ENCODE data around the gene FAM186B.

DNA sequence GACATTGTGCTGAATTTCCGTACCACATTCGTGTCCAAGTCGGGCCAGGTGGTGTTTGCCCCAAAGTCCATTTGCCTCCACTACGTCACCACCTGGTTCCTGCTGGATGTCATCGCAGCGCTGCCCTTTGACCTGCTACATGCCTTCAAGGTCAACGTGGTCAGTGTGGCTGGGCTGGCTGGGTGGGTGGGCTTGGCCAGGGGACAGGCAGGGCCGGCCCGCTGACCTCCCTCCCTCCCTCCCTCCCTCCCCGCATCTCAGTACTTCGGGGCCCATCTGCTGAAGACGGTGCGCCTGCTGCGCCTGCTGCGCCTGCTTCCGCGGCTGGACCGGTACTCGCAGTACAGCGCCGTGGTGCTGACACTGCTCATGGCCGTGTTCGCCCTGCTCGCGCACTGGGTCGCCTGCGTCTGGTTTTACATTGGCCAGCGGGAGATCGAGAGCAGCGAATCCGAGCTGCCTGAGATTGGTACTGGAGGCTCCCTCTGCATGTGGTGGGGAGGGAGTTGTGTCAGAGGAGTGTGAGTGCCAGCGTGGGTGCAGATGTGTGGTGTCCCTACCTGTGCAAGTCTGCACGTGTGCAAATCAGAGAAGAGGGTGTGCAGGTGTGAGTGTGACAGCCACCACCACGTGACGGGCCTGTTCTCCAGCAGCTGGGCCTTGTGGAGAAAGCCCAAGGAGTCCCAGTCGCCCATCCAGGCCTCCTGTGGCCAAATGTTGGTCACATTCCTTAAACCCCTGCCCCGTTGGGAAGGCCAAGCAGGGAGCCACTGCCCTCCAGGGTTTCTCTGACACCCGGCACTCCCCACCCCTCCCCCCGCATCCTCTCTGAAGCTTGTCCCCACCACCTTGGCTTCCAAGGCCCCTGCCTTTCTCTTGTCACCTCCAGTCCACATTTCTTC, 61.3 kb downstream of the FAM186B start:
- TF ChIP-seq, protein P1, sequence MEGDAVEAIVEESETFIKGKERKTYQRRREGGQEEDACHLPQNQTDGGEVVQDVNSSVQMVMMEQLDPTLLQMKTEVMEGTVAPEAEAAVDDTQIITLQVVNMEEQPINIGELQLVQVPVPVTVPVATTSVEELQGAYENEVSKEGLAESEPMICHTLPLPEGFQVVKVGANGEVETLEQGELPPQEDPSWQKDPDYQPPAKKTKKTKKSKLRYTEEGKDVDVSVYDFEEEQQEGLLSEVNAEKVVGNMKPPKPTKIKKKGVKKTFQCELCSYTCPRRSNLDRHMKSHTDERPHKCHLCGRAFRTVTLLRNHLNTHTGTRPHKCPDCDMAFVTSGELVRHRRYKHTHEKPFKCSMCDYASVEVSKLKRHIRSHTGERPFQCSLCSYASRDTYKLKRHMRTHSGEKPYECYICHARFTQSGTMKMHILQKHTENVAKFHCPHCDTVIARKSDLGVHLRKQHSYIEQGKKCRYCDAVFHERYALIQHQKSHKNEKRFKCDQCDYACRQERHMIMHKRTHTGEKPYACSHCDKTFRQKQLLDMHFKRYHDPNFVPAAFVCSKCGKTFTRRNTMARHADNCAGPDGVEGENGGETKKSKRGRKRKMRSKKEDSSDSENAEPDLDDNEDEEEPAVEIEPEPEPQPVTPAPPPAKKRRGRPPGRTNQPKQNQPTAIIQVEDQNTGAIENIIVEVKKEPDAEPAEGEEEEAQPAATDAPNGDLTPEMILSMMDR (conservative IDR thresholded peaks at IDR 0.05; ENCODE audit: low read depth in 2 of 2) = no peak
- TF ChIP-seq JUNB (IDR thresholded peaks at IDR 0.05; ENCODE audit: unreplicated experiment) = no peak
- TF ChIP-seq EZH2 (IDR thresholded peaks at IDR 0.05; ENCODE audit: low read depth, unreplicated experiment) = peak; percentile 49
- TF ChIP-seq, protein P2, sequence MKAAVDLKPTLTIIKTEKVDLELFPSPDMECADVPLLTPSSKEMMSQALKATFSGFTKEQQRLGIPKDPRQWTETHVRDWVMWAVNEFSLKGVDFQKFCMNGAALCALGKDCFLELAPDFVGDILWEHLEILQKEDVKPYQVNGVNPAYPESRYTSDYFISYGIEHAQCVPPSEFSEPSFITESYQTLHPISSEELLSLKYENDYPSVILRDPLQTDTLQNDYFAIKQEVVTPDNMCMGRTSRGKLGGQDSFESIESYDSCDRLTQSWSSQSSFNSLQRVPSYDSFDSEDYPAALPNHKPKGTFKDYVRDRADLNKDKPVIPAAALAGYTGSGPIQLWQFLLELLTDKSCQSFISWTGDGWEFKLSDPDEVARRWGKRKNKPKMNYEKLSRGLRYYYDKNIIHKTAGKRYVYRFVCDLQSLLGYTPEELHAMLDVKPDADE (IDR thresholded peaks at IDR 0.05) = no peak
- TF ChIP-seq, protein P3, sequence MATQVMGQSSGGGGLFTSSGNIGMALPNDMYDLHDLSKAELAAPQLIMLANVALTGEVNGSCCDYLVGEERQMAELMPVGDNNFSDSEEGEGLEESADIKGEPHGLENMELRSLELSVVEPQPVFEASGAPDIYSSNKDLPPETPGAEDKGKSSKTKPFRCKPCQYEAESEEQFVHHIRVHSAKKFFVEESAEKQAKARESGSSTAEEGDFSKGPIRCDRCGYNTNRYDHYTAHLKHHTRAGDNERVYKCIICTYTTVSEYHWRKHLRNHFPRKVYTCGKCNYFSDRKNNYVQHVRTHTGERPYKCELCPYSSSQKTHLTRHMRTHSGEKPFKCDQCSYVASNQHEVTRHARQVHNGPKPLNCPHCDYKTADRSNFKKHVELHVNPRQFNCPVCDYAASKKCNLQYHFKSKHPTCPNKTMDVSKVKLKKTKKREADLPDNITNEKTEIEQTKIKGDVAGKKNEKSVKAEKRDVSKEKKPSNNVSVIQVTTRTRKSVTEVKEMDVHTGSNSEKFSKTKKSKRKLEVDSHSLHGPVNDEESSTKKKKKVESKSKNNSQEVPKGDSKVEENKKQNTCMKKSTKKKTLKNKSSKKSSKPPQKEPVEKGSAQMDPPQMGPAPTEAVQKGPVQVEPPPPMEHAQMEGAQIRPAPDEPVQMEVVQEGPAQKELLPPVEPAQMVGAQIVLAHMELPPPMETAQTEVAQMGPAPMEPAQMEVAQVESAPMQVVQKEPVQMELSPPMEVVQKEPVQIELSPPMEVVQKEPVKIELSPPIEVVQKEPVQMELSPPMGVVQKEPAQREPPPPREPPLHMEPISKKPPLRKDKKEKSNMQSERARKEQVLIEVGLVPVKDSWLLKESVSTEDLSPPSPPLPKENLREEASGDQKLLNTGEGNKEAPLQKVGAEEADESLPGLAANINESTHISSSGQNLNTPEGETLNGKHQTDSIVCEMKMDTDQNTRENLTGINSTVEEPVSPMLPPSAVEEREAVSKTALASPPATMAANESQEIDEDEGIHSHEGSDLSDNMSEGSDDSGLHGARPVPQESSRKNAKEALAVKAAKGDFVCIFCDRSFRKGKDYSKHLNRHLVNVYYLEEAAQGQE (IDR thresholded peaks at IDR 0.05; ENCODE audit: unreplicated experiment) = no peak
- TF ChIP-seq NANOG (IDR thresholded peaks at IDR 0.05; ENCODE audit: borderline replicate concordance) = no peak
- TF ChIP-seq, protein P4, sequence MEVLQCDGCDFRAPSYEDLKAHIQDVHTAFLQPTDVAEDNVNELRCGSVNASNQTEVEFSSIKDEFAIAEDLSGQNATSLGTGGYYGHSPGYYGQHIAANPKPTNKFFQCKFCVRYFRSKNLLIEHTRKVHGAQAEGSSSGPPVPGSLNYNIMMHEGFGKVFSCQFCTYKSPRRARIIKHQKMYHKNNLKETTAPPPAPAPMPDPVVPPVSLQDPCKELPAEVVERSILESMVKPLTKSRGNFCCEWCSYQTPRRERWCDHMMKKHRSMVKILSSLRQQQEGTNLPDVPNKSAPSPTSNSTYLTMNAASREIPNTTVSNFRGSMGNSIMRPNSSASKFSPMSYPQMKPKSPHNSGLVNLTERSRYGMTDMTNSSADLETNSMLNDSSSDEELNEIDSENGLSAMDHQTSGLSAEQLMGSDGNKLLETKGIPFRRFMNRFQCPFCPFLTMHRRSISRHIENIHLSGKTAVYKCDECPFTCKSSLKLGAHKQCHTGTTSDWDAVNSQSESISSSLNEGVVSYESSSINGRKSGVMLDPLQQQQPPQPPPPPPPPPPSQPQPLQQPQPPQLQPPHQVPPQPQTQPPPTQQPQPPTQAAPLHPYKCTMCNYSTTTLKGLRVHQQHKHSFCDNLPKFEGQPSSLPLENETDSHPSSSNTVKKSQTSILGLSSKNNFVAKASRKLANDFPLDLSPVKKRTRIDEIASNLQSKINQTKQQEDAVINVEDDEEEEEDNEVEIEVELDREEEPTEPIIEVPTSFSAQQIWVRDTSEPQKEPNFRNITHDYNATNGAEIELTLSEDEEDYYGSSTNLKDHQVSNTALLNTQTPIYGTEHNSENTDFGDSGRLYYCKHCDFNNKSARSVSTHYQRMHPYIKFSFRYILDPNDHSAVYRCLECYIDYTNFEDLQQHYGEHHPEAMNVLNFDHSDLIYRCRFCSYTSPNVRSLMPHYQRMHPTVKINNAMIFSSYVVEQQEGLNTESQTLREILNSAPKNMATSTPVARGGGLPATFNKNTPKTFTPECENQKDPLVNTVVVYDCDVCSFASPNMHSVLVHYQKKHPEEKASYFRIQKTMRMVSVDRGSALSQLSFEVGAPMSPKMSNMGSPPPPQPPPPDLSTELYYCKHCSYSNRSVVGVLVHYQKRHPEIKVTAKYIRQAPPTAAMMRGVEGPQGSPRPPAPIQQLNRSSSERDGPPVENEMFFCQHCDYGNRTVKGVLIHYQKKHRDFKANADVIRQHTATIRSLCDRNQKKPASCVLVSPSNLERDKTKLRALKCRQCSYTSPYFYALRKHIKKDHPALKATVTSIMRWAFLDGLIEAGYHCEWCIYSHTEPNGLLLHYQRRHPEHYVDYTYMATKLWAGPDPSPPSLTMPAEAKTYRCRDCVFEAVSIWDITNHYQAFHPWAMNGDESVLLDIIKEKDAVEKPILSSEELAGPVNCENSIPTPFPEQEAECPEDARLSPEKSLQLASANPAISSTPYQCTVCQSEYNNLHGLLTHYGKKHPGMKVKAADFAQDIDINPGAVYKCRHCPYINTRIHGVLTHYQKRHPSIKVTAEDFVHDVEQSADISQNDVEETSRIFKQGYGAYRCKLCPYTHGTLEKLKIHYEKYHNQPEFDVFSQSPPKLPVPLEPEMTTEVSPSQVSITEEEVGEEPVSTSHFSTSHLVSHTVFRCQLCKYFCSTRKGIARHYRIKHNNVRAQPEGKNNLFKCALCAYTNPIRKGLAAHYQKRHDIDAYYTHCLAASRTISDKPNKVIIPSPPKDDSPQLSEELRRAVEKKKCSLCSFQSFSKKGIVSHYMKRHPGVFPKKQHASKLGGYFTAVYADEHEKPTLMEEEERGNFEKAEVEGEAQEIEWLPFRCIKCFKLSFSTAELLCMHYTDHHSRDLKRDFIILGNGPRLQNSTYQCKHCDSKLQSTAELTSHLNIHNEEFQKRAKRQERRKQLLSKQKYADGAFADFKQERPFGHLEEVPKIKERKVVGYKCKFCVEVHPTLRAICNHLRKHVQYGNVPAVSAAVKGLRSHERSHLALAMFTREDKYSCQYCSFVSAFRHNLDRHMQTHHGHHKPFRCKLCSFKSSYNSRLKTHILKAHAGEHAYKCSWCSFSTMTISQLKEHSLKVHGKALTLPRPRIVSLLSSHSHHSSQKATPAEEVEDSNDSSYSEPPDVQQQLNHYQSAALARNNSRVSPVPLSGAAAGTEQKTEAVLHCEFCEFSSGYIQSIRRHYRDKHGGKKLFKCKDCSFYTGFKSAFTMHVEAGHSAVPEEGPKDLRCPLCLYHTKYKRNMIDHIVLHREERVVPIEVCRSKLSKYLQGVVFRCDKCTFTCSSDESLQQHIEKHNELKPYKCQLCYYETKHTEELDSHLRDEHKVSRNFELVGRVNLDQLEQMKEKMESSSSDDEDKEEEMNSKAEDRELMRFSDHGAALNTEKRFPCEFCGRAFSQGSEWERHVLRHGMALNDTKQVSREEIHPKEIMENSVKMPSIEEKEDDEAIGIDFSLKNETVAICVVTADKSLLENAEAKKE (CRISPR knock-in tag; IDR thresholded peaks at IDR 0.05) = no peak
- no peak for TF ChIP-seq POLR2AphosphoS5 (IDR thresholded peaks at IDR 0.05; ENCODE audit: low read depth)

Data from GM23338 (cell line).